ENCODE data around the gene CRISPLD2.

DNA sequence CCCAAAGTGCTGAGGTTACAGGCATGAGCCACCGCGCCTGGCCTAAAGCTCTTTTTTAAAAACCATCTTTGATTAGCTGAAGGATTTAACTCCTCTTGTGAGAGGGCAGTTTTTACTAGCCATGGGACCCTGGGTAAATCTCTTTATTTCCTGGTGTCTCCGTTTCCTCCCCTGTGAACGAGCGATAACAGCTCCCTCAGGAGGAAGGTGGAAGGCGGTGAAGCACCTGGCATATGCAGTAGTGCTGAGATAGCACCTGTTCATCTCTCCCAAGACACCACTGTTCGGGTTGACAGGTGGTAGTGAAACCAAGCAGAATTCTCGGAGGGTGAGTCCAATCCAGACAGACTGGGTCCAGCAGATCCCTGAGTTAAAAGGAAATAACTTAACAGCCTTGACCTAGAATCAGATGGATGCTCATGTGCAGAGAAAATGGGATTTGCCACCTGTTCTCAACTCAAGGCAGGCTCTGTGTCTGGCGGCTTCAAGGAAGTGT is 86.2 kb downstream of the CRISPLD2 start:
- TF ChIP-seq, protein P1, sequence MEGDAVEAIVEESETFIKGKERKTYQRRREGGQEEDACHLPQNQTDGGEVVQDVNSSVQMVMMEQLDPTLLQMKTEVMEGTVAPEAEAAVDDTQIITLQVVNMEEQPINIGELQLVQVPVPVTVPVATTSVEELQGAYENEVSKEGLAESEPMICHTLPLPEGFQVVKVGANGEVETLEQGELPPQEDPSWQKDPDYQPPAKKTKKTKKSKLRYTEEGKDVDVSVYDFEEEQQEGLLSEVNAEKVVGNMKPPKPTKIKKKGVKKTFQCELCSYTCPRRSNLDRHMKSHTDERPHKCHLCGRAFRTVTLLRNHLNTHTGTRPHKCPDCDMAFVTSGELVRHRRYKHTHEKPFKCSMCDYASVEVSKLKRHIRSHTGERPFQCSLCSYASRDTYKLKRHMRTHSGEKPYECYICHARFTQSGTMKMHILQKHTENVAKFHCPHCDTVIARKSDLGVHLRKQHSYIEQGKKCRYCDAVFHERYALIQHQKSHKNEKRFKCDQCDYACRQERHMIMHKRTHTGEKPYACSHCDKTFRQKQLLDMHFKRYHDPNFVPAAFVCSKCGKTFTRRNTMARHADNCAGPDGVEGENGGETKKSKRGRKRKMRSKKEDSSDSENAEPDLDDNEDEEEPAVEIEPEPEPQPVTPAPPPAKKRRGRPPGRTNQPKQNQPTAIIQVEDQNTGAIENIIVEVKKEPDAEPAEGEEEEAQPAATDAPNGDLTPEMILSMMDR (conservative IDR thresholded peaks at IDR 0.05 in 1 of 2, IDR thresholded peaks at IDR 0.05 in 1 of 2; ENCODE audit: low read depth in 1 of 2, low read length in 2 of 2), result no peak
- no peak for TF ChIP-seq EZH2 (IDR thresholded peaks at IDR 0.05; ENCODE audit: low read length, missing control alignments)
